GM18873 (cell line): Measurements from ENCODE around the gene PTPRN2.
"Not testable (repeated sequence)": the region's sequence is repeated elsewhere in the genome, so short reads cannot be mapped to it uniquely, and the experiment has no call there.

Experiments
- ATAC-seq: cut with Tn5 transposase; IDR thresholded peaks from one replicate; pipeline ENCODE4 v1.9.1; 2021; ENCODE audit warnings: mild to moderate bottlenecking, moderate library complexity, moderate number of reproducible peaks; ENCODE audit not compliant: unreplicated experiment, low FRiP score

PTPRN2 gene

DNA sequence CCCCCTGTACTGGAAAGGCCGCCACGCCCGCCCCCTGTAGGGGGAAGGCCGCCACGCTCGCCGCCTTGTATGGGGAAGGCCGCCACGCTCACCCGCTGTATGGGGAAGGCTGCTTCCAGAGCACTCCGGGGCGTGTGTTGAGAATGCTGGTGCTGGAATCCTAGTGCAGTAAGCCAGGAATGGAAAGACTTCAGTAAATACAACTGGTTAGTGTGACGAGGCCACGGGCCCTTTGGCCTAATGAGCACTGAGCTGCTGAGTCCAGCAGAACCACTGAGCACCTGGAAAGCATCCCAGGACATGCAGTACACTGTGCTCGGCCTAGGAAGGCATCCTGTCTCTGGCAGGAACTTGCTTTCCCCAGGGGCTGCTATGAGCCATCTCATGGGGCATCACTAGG is 398.9 kb downstream of the PTPRN2 start:
- ATAC-seq = no peak

- no peak for ATAC-seq
These were observed 400.0 kb downstream of the PTPRN2 start for GRCh38 chr7:158187694-158187994.

GRCh38 chr7:158186864-158187693 is 400.5 kb downstream of the PTPRN2 start:
- no peak for ATAC-seq

DNA sequence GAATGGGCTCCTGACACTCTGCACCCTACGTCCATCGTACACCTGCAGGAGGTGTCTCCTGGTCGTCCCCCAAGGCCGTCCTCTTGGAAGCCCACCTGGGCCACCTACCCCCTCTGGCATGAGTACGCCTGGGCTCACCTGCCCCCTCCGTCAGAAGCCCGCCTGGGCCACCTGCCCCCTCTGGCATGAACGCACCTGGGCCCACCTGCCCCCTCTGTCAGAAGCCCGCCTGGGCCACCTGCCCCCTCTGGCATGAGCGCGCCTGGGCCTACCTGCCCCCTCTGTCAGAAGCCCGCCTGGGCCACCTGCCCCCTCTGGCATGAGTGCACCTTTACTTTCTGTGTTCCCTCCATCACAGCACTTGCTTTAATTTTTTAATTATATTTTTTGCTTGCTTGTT is 401.2 kb downstream of the PTPRN2 start:
- ATAC-seq = no peak

- no peak for ATAC-seq
These were observed 402.0 kb downstream of the PTPRN2 start for GRCh38 chr7:158185653-158186052.

DNA sequence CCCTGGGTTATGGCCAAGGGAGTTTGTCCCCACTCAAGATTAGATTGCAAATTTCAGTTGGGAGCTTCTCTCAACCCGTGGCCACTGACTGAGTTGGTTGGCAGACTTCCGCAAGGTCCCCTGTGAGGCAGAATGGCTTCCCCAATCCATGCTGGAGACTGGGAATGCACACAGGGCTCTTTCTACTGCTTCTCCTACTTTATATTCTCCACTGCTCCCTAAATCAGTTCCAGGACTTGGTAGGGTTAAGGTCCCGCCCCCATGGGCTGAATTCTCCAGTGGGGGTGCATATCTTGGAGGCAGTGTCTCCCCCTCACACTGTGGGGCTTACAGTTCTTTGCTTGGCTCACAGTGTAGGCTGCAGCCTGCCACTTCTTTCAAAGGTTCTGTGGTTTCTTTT is 404.2 kb downstream of the PTPRN2 start:
- ATAC-seq = no peak

DNA sequence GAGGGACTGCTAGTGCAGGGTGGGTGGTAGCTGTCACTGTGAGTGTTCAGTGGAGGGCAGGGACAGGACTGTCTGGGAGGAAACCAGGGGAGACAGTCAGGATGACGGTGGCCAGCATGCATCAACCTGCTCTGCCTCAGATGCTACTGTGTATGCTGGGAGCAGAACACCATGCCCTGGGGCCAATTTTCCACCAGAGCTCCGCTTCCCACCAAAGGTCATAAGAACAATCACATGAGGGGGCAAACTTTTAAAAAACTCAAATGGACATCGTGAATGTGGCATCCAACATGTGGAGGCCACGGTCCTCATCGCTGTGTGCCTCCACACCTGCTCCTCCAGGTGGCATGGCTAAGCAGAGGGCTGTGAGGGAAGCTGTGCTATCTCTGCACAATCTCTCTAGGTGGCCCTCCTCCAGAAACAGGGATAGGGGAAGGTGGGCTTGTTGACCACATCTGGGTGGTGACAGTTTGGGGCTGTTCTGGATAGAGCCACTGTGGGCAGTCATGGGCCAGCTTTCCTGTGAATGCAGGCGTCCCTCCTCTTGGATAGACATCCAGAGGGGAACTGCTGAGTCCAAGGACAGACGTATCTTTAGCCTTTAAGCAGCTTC is 411.0 kb downstream of the PTPRN2 start:
- ATAC-seq = no peak

DNA sequence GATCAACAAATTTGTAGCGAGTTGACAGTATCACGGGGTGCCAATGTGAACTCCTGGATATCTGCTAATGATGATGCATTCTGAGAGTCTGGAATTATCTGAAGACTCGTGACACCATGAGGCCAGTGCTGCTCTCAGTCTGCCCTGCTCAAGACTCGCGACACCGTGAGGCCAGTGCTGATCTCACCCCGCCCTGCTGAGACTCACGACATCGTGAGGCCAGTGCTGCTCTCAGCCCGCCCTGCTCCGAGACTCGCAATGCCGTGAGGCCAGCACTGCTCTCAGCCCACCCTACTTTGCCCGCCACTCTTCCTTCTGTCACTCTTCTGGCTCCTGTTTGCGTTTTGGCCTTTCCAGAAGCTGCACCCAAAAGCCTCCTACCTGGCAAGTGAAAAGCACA is 411.8 kb downstream of the PTPRN2 start:
- no peak for ATAC-seq

DNA sequence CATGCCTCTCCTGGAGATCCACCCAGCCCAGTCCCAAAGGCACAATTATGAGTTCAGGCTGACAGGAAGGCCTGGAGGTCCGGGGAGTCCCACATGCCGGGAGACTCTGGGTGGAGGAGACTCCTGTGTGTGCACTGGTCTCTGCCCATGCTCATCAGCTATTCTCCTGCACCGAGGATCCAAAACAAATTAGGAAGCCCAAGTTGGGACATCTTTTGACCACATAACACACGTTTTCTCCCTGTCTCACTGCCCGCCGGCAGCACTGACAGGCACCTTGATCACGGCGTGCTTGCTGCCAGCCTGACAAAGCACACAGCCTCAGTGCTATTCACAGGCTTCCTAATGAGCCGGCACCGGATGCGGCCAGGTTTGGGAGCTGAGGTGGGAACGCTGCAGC is 412.7 kb downstream of the PTPRN2 start:
- ATAC-seq = no peak

GRCh38 chr7:158167373-158167772 is 420.2 kb downstream of the PTPRN2 start:
- ATAC-seq = no peak

DNA sequence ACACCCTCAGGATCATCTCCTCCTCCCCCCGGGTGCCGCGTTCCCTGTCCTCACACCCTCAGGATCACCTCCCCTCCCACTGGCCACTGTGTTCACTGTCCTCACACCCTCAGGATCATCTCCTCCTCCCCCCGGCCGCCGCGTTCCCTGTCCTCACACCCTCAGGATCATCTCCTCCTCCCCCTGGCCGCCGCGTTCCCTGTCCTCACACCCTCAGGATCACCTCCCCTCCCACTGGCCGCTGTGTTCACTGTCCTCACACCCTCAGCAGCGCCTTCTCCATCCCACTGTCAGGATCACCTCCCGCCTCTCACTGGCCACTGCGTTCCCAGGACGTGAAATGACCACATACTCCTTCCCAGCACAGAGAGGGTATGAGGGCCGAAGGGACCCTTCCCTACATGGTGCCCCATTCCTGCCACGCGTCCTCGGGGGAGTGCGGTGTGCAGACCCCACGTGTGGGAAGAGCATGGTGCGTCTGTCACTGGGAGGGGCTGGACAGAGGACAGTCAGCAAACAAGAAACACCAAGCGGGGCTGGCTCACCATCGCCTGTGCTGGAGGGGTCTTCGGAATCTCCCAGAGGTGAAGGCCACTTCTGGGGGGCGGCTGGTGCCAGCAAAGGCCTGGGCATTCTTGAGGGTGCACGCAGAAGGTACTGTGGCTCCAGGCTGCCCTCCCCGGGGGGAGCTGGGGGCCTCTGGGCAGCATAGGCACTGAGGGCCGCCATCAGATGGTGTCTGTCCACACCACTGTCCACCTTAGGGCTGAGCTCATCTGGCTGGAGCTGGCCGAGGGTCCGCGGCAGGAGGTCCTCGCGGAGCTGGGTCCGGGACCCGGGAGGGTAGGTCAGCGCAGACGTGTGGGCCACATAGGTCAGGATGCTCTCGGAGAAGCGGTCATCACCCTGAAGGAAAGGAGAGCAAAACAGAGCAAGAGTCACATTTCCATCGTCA is 421.0 kb downstream of the PTPRN2 start:
- ATAC-seq = no peak

GRCh38 chr7:158165711-158166110 is 421.9 kb downstream of the PTPRN2 start:
- no peak for ATAC-seq

DNA sequence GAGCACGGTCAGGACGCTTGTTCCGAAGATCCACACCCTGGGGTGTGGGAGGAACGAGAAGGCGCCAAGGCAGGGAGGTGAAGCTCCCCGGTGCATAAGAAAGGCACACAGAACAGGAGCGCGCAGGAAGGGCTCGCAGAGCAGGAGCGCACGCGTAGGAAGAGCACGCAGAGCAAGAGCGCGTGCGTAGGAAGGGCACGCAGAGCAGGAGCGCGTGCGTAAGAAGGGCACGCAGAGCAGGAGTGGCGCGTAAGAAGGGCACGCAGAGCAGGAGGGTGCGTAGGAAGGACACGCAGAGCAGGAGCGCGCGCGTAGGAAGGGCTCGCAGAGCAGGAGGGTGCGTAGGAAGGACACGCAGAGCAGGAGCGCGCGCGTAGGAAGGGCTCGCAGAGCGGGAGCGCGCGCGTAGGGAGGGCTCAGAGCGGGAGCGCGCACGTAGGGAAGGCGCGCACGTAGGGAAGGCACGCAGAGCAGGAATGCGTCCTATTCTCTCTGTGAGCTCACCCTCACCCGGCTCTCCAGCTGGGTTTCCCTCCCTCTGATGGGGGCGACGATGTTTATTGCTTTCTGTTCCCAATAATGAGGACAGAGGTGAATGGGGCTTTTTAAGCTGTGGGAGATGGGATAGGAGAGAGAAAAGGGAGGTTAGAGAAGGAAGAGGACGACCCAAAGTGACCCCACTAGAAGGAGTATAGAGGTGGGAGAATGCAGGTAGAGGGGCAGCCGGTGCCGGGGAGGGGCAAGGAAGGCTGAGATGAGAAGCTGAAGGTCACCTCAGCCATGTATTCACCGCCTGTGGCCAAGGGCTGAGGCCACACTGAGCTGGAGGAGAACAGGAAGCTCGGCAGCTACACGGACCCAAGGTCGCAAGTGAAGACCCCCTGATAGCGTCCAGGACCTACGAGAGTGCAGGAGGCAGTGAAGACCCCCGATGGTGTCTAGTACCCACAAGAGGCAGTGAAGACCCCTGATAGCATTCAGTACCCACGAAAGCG is 423.2 kb downstream of the PTPRN2 start:
- no peak for ATAC-seq

GRCh38 chr7:158161194-158161593 is 426.4 kb downstream of the PTPRN2 start:
- no peak for ATAC-seq

GRCh38 chr7:158160199-158160598 is 427.4 kb downstream of the PTPRN2 start:
- no peak for ATAC-seq

DNA sequence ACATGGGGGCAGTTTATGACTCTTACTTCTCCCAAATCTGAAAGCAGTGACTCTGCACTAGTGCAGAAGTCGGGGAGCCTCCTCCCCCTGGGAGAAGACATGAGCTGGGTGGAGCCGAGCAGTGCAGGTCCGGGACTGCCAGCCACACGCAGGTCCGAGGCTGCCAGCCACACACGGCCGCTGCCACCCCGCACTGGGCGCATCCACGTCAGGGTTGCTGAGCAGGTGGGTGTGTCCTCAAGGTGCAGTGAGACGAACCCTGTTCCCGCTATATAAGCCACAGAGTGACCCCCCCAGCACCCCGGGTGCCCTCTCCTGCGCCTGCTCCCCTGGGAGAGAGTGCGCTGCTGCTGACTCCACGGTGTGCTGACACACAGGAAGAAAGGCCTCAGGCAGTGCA is 430.2 kb downstream of the PTPRN2 start:
- no peak for ATAC-seq

- not testable (repeated sequence) for ATAC-seq
These were observed 436.4 kb downstream of the PTPRN2 start for GRCh38 chr7:158151273-158151672.

DNA sequence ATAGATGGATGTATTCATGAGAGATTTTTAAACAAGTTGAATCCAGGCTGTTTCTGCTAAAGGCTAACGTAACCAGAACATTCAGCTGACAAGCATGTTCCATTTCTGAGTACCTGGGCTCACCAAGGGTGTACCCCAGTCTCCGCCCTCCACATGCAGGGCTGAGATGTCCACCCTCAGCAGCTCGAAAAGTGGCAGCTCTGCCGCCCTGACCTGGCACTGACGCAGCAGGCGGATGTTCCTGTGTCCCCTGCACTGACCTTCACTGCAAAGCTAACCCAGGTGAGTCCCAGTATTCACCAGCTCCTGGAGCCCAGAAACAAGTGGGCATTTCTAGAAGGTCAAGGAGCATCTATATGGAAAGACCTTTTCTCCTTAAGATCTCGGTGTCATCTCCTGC is 437.4 kb downstream of the PTPRN2 start:
- ATAC-seq = no peak

DNA sequence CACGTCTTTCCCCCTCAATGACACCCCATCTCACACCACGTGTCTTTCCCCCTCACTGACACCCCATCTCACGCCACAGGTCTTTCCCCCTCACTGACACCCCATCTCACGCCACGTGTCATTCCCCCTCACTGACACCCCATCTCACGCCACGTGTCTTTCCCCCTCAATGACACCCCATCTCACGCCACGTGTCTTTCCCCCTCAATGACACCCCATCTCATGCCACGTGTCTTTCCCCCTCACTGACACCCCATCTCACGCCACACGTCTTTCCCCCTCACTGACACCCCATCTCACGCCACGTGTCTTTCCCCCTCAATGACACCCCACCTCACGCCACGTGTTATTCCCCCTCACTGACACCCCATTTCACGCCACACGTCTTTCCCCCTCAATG is 440.2 kb downstream of the PTPRN2 start:
- ATAC-seq = not testable (repeated sequence)

- ATAC-seq = no peak
These were observed 442.3 kb downstream of the PTPRN2 start for GRCh38 chr7:158145370-158145769.
